Measurements from ENCODE around the gene RPL7L1.

DNA sequence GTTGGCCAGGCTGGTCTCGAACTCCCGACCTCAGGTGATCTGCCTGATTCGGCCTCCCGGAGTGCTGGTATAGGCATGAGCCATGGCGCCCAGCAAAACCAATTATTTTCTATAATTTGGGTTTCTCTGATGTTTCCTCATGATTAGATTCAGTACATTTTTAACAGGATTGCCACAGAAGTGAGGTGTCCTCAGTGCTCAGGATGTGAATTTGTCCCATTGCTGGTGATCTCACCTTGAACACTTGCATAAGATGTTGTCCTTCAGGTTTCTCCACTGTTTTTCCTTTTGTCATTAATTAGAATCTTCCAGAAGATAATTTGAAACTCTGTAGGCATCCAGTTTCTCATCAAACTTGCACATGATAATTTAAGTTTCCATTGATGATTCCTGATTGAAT, 45.4 kb upstream of the RPL7L1 start:
- TF ChIP-seq POLR2AphosphoS5 (IDR thresholded peaks at IDR 0.05; ENCODE audit: low read depth, low read length), result no peak
- no peak for TF ChIP-seq SIN3A (IDR thresholded peaks at IDR 0.05; ENCODE audit: borderline replicate concordance, insufficient read depth, low read length)

Measured in PFSK-1 (cell line).